ENCODE data around the gene NLN.

DNA sequence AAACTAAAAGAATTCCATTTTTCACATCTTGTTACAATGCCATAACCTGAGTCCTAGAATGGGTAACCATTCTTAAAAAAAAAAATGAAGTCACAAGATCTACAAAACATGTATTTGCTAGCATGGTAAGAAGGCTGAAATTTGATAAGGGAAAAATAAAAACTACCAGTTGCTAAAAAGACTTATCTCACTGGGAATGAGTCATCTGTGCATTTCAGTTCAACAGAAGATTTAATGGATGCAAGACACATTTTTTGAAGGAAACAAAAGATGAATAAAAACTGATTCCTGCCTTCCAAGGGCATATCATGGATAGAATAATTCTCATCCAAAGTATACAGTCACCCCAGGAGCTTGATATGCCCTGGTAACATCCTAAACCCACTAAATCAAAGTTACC lies 47.3 kb upstream of the NLN start:
- TF ChIP-seq CTCF (IDR thresholded peaks at IDR 0.05; ENCODE audit: low read depth, low read length, missing input control): no peak
- no peak for TF ChIP-seq ATF3 (IDR thresholded peaks at IDR 0.05)
- no peak for TF ChIP-seq SP1 (IDR thresholded peaks at IDR 0.05)
- TF ChIP-seq, protein P1, sequence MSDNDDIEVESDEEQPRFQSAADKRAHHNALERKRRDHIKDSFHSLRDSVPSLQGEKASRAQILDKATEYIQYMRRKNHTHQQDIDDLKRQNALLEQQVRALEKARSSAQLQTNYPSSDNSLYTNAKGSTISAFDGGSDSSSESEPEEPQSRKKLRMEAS (IDR thresholded peaks at IDR 0.05): no peak
- TF ChIP-seq FOXA1 (IDR thresholded peaks at IDR 0.05): no peak
- no peak for TF ChIP-seq EGR1 (IDR thresholded peaks at IDR 0.05; ENCODE audit: low read depth in 2 of 2)
- TF ChIP-seq, protein P2, sequence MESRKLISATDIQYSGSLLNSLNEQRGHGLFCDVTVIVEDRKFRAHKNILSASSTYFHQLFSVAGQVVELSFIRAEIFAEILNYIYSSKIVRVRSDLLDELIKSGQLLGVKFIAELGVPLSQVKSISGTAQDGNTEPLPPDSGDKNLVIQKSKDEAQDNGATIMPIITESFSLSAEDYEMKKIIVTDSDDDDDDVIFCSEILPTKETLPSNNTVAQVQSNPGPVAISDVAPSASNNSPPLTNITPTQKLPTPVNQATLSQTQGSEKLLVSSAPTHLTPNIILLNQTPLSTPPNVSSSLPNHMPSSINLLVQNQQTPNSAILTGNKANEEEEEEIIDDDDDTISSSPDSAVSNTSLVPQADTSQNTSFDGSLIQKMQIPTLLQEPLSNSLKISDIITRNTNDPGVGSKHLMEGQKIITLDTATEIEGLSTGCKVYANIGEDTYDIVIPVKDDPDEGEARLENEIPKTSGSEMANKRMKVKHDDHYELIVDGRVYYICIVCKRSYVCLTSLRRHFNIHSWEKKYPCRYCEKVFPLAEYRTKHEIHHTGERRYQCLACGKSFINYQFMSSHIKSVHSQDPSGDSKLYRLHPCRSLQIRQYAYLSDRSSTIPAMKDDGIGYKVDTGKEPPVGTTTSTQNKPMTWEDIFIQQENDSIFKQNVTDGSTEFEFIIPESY (IDR thresholded peaks at IDR 0.05): no peak
- no peak for TF ChIP-seq TAF1 (conservative IDR thresholded peaks at IDR 0.05)
- no peak for TF ChIP-seq YY1 (IDR thresholded peaks at IDR 0.05)
- no peak for TF ChIP-seq HNF4A (conservative IDR thresholded peaks at IDR 0.05)
- no peak for TF ChIP-seq JUND (IDR thresholded peaks at IDR 0.05)
- TF ChIP-seq RAD21 (IDR thresholded peaks at IDR 0.05): no peak

All from liver (tissue), 3 donors.